ENCODE results near the gene BRD1.

BRD1 gene

GRCh38 chr22:49748514-49748913 lies 79.2 kb downstream of the BRD1 start:
- H3K9me3 ChIP-seq (replicated peaks; ENCODE audit: low read length), result no peaks in the 10 kb centered on the region
- H3K9ac ChIP-seq (ENCODE audit: low read depth, low read length), result no peak overlapping the region
- H3K27me3 ChIP-seq (ENCODE audit: control insufficient read depth, insufficient read depth, low read length), result peaks cover 6% of the 10 kb centered on the region
- no peak overlapping the region for H3K4me2 ChIP-seq (ENCODE audit: low read length)
- no peaks in the 10 kb centered on the region for H3K36me3 ChIP-seq (ENCODE audit: insufficient read depth, low read length)
- no peaks in the 10 kb centered on the region for H3K4me1 ChIP-seq (ENCODE audit: control insufficient read depth, insufficient read depth, low read length)
- no peak overlapping the region for H3K4me3 ChIP-seq (ENCODE audit: low read length)

GRCh38 chr22:49747716-49748115 lies 80.0 kb downstream of the BRD1 start:
- Histone ChIP-seq H3K9me3 (replicated peaks; ENCODE audit: low read length) (no peaks in the 10 kb centered on the region), H3K4me2 (ENCODE audit: low read length) (no peak overlapping the region), H3K4me3 (ENCODE audit: low read length) (no peak overlapping the region), H3K36me3 (ENCODE audit: insufficient read depth, low read length) (no peaks in the 10 kb centered on the region), H3K4me1 (ENCODE audit: control insufficient read depth, insufficient read depth, low read length) (no peaks in the 10 kb centered on the region), H3K27me3 (ENCODE audit: control insufficient read depth, insufficient read depth, low read length) (peaks cover 4% of the 10 kb centered on the region), H3K9ac (ENCODE audit: low read depth, low read length) (no peak overlapping the region)

GRCh38 chr22:49747130-49747529 lies 80.5 kb downstream of the BRD1 start:
- H3K4me3 ChIP-seq (ENCODE audit: low read length), result no peak overlapping the region
- H3K9ac ChIP-seq (ENCODE audit: low read depth, low read length), result no peak overlapping the region
- H3K27me3 ChIP-seq (ENCODE audit: control insufficient read depth, insufficient read depth, low read length), result no peaks in the 10 kb centered on the region
- H3K36me3 ChIP-seq (ENCODE audit: insufficient read depth, low read length), result no peaks in the 10 kb centered on the region
- no peaks in the 10 kb centered on the region for H3K9me3 ChIP-seq (replicated peaks; ENCODE audit: low read length)
- H3K4me1 ChIP-seq (ENCODE audit: control insufficient read depth, insufficient read depth, low read length), result no peaks in the 10 kb centered on the region
- no peak overlapping the region for H3K4me2 ChIP-seq (ENCODE audit: low read length)

- H3K9ac ChIP-seq (ENCODE audit: low read depth, low read length), result no peak overlapping the region
- H3K4me3 ChIP-seq (ENCODE audit: low read length), result no peak overlapping the region
- H3K36me3 ChIP-seq (ENCODE audit: insufficient read depth, low read length), result no peaks in the 10 kb centered on the region
- H3K4me1 ChIP-seq (ENCODE audit: control insufficient read depth, insufficient read depth, low read length), result no peaks in the 10 kb centered on the region
- no peaks in the 10 kb centered on the region for H3K9me3 ChIP-seq (replicated peaks; ENCODE audit: low read length)
- H3K27me3 ChIP-seq (ENCODE audit: control insufficient read depth, insufficient read depth, low read length), result no peaks in the 10 kb centered on the region
- no peak overlapping the region for H3K4me2 ChIP-seq (ENCODE audit: low read length)
Measured at GRCh38 chr22:49746065-49746464, 81.6 kb downstream of the BRD1 start.

DNA sequence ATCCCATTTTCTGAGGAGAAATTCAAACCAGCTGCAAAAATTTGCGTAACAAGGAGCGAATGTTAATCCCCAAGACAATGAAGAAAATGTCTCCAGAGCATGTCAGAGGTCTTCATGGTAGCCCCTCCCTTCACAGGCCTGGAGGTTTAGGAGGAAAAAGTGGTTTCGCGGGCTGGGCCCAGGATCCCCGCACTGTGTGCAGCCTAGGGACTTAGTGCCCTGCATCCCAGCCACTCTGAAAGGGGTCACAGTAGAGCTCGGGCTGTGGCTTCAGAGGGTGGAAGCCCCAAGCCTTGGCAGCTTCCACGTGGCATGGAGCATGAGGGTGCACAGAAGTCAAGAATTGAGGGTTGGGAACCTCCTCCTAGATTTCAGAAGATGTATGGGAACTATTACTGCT lies 87.4 kb downstream of the BRD1 start:
- no peaks in the 10 kb centered on the region for H3K36me3 ChIP-seq (ENCODE audit: insufficient read depth, low read length)
- no peak overlapping the region for H3K9ac ChIP-seq (ENCODE audit: low read depth, low read length)
- H3K4me2 ChIP-seq (ENCODE audit: low read length), result no peak overlapping the region
- H3K4me3 ChIP-seq (ENCODE audit: low read length), result no peak overlapping the region
- no peaks in the 10 kb centered on the region for H3K27me3 ChIP-seq (ENCODE audit: control insufficient read depth, insufficient read depth, low read length)
- H3K9me3 ChIP-seq (replicated peaks; ENCODE audit: low read length), result no peaks in the 10 kb centered on the region
- no peaks in the 10 kb centered on the region for H3K4me1 ChIP-seq (ENCODE audit: control insufficient read depth, insufficient read depth, low read length)

DNA sequence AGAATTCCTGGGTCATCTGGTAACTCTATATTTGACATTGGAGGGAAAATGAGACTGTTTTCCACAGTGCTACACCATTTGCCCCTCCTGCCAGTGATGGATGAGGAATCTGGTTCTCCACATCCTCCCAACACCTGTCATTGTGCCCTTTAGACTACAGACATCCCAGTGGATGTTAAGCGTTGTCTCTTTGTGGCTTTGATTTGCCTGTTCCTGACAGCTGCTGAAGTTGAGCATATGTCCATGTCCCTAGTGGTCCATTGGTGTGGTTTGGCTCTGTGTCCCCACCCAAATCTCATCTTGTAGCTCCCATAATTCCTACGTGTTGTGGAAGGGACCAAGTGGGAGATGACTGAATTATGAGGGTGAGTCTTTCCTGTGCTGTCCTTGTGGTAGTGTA lies 88.5 kb downstream of the BRD1 start:
- no peak overlapping the region for H3K4me2 ChIP-seq (ENCODE audit: low read length)
- H3K9ac ChIP-seq (ENCODE audit: low read depth, low read length), result no peak overlapping the region
- H3K4me1 ChIP-seq (ENCODE audit: control insufficient read depth, insufficient read depth, low read length), result no peaks in the 10 kb centered on the region
- no peaks in the 10 kb centered on the region for H3K36me3 ChIP-seq (ENCODE audit: insufficient read depth, low read length)
- no peaks in the 10 kb centered on the region for H3K27me3 ChIP-seq (ENCODE audit: control insufficient read depth, insufficient read depth, low read length)
- H3K4me3 ChIP-seq (ENCODE audit: low read length), result no peak overlapping the region
- H3K9me3 ChIP-seq (replicated peaks; ENCODE audit: low read length), result no peaks in the 10 kb centered on the region

GRCh38 chr22:49738566-49738965 lies 89.1 kb downstream of the BRD1 start:
- Histone ChIP-seq H3K36me3 (ENCODE audit: insufficient read depth, low read length) (no peaks in the 10 kb centered on the region), H3K4me2 (ENCODE audit: low read length) (no peak overlapping the region), H3K9me3 (replicated peaks; ENCODE audit: low read length) (no peaks in the 10 kb centered on the region), H3K4me1 (ENCODE audit: control insufficient read depth, insufficient read depth, low read length) (no peaks in the 10 kb centered on the region), H3K27me3 (ENCODE audit: control insufficient read depth, insufficient read depth, low read length) (no peaks in the 10 kb centered on the region), H3K4me3 (ENCODE audit: low read length) (no peak overlapping the region), H3K9ac (ENCODE audit: low read depth, low read length) (no peak overlapping the region)

- Histone ChIP-seq H3K4me2 (ENCODE audit: low read length) (no peak overlapping the region), H3K36me3 (ENCODE audit: insufficient read depth, low read length) (no peaks in the 10 kb centered on the region), H3K9me3 (replicated peaks; ENCODE audit: low read length) (no peaks in the 10 kb centered on the region)
Measured at GRCh38 chr22:49738006-49738405, 89.7 kb downstream of the BRD1 start.

DNA sequence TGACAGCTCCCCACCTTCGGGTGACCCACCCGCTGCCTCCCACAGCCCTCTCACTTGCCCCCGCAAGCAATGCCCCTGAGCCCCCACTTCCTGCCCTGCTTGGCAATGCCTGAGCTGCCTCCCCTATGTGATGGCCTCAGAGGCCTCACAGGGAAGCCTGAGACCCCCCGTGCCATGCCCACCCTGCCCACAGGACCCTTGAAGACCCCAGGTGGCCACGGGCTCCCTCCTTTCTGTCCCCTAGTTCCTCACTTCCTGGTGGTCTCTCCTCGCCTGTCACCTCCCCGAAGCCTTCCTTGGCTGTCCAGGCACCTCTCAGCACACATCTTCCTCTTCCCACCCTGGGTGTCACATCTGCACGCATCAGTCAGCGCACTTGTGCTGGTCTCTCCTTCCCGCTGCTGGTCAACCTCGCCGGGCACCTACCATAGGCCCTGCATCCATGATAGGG lies 90.5 kb downstream of the BRD1 start:
- H3K4me3 ChIP-seq (ENCODE audit: low read length), result no peak overlapping the region
- H3K27me3 ChIP-seq (ENCODE audit: control insufficient read depth, insufficient read depth, low read length), result no peaks in the 10 kb centered on the region
- H3K4me1 ChIP-seq (ENCODE audit: control insufficient read depth, insufficient read depth, low read length), result no peaks in the 10 kb centered on the region
- H3K4me2 ChIP-seq (ENCODE audit: low read length), result no peak overlapping the region
- H3K9me3 ChIP-seq (replicated peaks; ENCODE audit: low read length), result no peaks in the 10 kb centered on the region
- H3K9ac ChIP-seq (ENCODE audit: low read depth, low read length), result no peak overlapping the region
- H3K36me3 ChIP-seq (ENCODE audit: insufficient read depth, low read length), result no peaks in the 10 kb centered on the region

More at GRCh38 chr22:49738006-49738405, 89.7 kb downstream of the BRD1 start:
- Histone ChIP-seq H3K4me1 (ENCODE audit: control insufficient read depth, insufficient read depth, low read length) (no peaks in the 10 kb centered on the region), H3K27me3 (ENCODE audit: control insufficient read depth, insufficient read depth, low read length) (no peaks in the 10 kb centered on the region), H3K4me3 (ENCODE audit: low read length) (no peak overlapping the region), H3K9ac (ENCODE audit: low read depth, low read length) (no peak overlapping the region)

- no peaks in the 10 kb centered on the region for H3K4me1 ChIP-seq (ENCODE audit: control insufficient read depth, insufficient read depth, low read length)
- no peaks in the 10 kb centered on the region for H3K36me3 ChIP-seq (ENCODE audit: insufficient read depth, low read length)
- no peak overlapping the region for H3K9ac ChIP-seq (ENCODE audit: low read depth, low read length)
- H3K9me3 ChIP-seq (replicated peaks; ENCODE audit: low read length), result no peaks in the 10 kb centered on the region
- no peak overlapping the region for H3K4me2 ChIP-seq (ENCODE audit: low read length)
- H3K4me3 ChIP-seq (ENCODE audit: low read length), result no peak overlapping the region
- no peaks in the 10 kb centered on the region for H3K27me3 ChIP-seq (ENCODE audit: control insufficient read depth, insufficient read depth, low read length)
Measured at GRCh38 chr22:49736538-49736937, 91.1 kb downstream of the BRD1 start.

GRCh38 chr22:49735901-49736421 lies 91.7 kb downstream of the BRD1 start:
- Histone ChIP-seq H3K27me3 (ENCODE audit: control insufficient read depth, insufficient read depth, low read length) (no peaks in the 10 kb centered on the region), H3K4me3 (ENCODE audit: low read length) (no peak overlapping the region), H3K9ac (ENCODE audit: low read depth, low read length) (no peak overlapping the region), H3K36me3 (ENCODE audit: insufficient read depth, low read length) (no peaks in the 10 kb centered on the region), H3K4me1 (ENCODE audit: control insufficient read depth, insufficient read depth, low read length) (no peaks in the 10 kb centered on the region), H3K9me3 (replicated peaks; ENCODE audit: low read length) (no peaks in the 10 kb centered on the region), H3K4me2 (ENCODE audit: low read length) (no peak overlapping the region)

DNA sequence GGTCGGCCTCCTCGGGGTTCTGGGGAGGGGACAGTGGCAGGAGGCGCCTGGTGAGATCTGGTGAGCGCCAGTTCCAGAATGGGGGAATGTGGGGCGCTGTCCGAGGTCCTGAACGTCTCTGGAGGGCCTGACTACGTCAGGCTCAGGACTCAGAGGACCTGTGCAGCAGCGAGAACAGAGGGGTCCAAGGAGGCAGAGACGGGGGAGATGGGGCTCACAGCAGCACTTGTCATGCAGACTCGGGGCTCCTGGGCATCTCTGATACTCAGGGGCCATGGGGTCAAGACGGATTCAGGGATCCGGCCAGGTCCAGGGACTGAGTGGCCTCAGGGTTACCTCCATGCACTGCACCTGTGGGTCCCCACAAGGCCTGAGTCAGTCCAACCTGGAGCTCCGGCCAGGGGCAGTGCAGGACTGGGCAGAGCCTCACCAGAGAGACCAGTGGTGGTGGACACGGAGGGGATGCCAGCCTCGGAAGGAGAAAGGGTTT lies 92.2 kb downstream of the BRD1 start:
- Histone ChIP-seq H3K4me3 (ENCODE audit: low read length) (no peak overlapping the region), H3K4me1 (ENCODE audit: control insufficient read depth, insufficient read depth, low read length) (no peaks in the 10 kb centered on the region), H3K4me2 (ENCODE audit: low read length) (no peak overlapping the region), H3K9ac (ENCODE audit: low read depth, low read length) (no peak overlapping the region), H3K27me3 (ENCODE audit: control insufficient read depth, insufficient read depth, low read length) (no peaks in the 10 kb centered on the region), H3K9me3 (replicated peaks; ENCODE audit: low read length) (no peaks in the 10 kb centered on the region), H3K36me3 (ENCODE audit: insufficient read depth, low read length) (no peaks in the 10 kb centered on the region)
